Cerebellar nuclear complex (tissue), 1 donor: Measurements from ENCODE around the gene JCAD.

Experiments used
- DNase-seq, 2 experiments: peaks; one replicate each; lab custom pipeline; 2025; lab: John Stamatoyannopoulos, UW

Gene JCAD

GRCh38 chr10:30073045-30073766 lies 13.8 kb upstream of the JCAD start:
- no peak for DNase-seq

- DNase-seq = no peak
Measured at GRCh38 chr10:30072068-30072467, 12.7 kb upstream of the JCAD start.

DNA sequence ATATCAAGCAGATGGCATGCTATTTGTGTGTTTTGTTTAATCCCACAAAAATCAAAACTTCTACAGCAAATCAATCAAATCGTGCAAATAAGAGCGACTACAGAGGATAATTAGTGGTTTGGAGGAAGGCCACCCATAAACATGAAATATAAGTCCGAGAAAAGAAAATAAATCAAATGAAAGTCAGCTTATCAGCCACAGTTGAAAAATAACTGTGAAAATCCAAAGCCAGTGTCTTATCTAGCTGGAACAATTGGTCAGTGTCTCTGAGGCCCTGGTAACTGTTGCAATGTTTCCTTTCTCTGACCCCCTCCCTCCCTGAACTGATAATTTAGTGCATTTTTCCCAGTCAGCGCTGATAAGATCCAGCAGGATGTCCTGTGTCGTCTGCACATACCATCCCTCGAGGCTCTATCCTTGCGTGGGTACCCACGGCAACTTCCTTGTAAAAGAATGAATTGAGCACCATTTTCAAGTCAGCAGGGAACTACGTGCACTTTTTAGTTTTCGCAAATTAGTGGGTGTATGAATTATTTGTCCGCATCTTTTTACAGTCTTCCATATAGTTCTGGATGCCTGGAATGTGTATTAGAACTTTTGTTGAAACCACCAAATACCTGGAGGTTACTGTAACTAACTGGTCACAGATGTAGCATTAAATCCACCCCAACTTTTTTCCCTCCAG lies 10.8 kb upstream of the JCAD start:
- DNase-seq = no peak

DNA sequence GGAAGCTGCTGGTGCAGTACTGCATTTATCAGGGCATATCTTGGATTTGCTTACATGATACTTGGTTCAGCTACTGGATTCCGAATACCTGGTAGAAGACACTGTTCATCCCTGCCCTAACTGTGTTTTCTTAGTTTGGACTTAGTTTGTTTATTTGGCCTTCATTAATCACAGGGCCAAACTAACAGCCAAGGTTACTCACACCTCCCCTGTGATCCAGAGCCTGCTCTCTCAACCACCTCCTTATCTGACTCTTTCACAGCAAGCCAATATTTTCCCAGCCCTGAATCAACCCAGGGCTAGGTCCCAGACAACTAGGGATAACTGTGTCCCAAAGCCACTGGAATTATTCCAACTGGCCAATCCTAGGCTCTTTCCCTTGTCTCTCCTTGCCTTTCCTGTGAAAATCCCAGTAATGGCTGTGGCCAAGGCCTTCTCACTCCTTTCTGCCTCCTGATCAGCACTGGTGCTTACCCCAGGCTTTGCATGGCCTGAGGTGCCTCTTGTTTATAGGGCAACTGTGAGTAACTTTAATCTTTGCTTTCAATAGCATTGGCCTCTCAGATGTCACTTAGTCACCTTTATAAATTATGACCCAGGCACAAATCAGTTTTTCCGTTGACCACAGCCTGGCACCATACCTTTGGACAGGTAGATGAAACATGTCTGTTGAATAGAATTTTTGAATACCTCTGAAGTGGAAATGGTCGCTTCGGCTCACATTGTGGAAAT lies 9.3 kb upstream of the JCAD start:
- no peak for DNase-seq

DNA sequence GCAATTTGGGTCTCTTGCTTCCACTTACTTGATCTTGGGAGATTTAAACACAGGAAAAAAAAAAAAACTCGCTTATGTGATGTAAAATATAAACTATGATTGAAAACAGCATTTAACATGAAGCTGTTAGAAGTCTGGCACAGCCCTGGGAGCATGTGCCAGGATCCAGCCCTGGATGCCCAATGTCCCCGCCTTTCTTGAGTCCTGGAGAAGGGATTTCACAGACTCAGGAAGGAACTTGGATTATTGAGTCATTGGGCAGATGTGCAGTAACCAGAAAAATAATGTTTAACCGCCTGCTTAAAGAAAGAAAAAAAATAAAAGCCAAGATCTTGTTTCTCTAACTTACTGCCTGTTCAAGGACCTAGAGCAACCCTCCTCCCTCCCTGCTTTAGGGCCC lies 3.7 kb upstream of the JCAD start:
- DNase-seq = no peak

GRCh38 chr10:30062582-30062981 lies 3.2 kb upstream of the JCAD start:
- DNase-seq = no peak

GRCh38 chr10:30062090-30062489 lies 2.7 kb upstream of the JCAD start:
- no peak for DNase-seq

- DNase-seq = no peak
Measured at GRCh38 chr10:30058570-30059132, 735 bp downstream of the JCAD start.

GRCh38 chr10:30057894-30058556 lies 1.4 kb downstream of the JCAD start:
- no peak for DNase-seq

- no peak for DNase-seq
Measured at GRCh38 chr10:30057421-30057841, 2.0 kb downstream of the JCAD start.

GRCh38 chr10:30056767-30057355 lies 2.5 kb downstream of the JCAD start:
- no peak for DNase-seq

DNA sequence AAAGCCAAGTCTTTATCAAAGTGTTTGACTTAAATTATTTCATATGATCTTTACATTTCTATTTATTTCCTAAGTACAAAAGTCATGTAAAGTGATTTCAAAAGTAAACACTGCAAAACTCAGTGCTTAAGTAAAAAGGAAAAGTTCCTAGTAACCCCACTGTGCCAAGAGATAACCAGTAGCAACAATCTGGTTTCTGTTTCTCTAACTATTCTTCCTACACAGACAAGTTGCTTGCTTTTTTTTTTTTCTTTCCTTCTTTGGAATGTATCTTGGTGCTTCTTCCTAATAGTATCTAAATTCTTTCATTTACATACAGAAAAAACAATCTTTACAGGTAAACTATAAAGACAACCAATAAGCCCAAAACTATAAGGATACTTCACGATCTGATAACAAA lies 3.1 kb downstream of the JCAD start:
- DNase-seq = no peak

DNA sequence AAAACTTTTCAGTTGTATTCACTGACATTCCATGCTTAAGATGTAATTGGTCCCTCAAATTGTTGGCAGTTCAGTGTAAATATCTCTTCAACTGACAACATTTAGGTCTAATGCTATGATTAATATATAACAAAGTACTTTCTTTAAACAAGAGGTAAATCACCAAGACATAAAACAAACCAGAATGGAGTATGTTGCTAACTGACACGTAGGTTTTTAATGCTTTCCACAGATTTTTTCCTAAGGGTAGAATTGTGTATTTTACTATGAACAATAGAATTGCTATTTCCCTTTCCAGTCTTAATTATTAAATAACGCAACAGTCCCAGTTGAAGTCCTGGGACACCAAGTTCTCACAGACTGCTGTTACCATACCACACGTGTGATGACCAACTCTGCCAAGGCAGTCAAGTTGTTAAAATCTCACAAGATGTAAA lies 4.1 kb downstream of the JCAD start:
- no peak for DNase-seq

GRCh38 chr10:30052062-30052461 lies 7.3 kb downstream of the JCAD start:
- DNase-seq = no peak

DNA sequence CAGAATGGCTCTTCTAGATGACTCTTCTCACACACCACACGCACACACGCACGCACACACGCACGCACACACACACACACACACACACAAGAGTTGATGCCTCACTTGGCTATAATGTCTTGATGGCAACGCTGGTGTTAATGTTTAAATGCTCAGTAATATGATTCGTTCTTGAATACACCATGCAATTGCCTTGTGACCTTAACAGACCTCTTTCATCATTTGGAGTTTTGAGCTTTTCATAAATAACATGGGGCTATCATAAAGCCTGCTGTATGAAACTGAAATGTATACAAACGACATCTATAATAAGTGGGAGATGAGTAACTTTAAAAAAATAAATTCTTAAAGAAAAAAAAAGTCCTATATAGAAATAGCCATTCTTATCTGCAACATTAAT lies 8.2 kb downstream of the JCAD start:
- no peak for DNase-seq

DNA sequence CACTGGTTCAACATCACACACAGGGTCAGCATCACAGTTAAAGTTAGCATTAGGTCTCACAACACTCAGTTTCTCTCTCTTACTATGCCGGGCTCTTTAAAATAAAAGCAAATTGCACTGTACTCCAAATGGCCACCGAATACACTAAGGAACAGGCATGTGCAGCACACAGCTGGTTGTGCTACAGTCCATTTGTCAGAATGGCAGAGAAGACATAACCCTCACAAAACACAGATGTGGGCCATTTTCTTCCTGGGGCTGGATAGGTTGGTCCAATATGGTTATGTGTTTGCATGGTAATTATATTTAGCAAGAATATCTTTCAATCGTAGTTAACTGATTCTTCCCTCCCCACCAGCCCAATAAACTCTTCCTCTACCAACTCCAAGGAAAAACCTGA lies 9.0 kb downstream of the JCAD start:
- DNase-seq = no peak

DNA sequence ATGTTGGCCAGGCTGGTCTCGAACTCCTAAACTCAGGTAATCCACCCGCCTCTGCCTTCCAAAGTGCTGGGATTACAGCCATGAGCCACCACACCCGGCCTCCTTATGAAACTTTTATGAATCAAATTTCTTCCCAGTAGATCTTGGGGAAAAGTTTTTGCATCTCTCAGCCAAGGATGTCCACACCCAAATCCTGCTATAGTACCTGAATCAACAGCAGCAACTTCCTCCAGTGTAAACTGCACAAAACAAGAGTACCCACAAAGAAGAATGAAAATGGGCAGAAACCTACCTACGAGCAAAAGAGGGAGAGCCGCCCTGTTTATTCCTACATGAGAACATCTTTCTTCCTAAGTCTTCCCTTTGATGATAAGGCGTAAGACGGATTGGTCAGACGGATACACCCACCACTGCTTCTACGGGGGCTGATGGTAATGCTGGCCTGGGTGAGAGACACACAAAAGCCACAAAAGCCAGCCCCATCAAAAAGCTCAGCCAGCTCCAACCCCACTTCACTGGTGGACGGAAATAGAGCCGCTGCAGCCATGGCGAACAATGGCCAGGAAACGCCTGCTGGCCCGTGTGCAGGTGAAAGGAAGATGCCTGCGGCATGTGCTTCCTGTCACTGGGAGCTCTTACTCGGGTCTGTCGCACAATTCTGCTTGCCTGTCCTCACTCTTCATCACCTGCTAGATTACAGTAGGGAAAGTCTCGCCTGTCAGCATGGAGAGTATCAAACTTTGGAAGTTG lies 10.4 kb downstream of the JCAD start:
- DNase-seq = no peak

DNA sequence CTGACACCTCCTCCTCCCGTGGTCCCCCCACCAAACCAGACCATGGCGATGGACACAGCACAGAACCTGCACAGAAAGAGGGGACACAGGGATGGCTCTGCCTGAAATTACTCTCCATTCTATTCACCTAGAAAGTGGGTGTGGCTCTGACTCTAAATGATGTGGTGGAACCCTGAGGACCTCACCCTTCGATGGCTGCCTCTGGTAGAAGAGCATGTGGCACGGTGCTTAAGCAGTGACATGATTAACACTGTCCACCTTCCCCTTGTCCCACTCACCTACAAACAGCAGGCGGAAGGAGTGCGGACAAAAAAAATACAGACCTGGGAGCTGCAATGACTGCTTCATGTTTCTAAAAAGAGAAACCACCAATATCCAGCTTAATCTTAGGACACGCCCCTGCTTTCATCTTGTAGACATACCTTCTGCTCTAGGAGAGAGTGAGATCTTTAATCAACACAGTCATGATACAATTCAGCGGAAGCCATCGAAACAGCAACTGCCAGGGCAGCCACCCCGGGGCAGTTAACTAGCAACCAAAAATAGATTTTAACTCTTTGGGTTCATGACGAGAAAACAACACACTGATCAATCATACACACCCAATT lies 11.4 kb downstream of the JCAD start:
- DNase-seq = no peak

GRCh38 chr10:30047430-30047829 lies 12.0 kb downstream of the JCAD start:
- no peak for DNase-seq

DNA sequence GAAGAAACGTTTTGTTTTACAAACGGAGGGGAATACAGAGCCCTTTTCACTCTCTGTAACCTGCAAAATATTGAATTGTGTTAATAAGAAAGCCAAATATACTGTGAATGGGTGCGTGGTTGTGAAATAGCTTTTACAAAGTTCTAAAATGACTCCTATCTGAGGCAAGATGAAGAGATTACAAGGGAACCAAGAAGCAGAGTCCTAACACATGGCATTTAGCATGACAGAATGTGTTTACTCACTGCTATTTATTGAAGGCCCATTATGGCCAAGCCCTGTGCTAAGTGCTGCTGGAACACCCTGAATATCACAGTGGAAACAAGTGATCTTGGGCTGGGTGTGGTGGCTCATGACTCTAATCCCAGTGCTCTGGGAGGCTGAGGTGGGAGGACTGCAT lies 12.9 kb downstream of the JCAD start:
- no peak for DNase-seq

- no peak for DNase-seq
Measured at GRCh38 chr10:30045961-30046360, 13.4 kb downstream of the JCAD start.
